Measurements from ENCODE around the gene ZBTB5.

Gene ZBTB5

GRCh38 chr9:37423508-37423907 lies 41.7 kb downstream of the ZBTB5 start:
- DNase-seq, result no peak

GRCh38 chr9:37422289-37423104 lies 42.8 kb downstream of the ZBTB5 start, which contains the start of gene GRHPR:
Gene GRHPR (plus strand): TSS chr9:37422696. CDS start chr9:37422751, 55 bp downstream.
- peak; percentile 82 for DNase-seq

- DNase-seq, result no peak
Measured at GRCh38 chr9:37421914-37422288, 43.3 kb downstream of the ZBTB5 start.

- no peak for DNase-seq
Measured at GRCh38 chr9:37420271-37421215, 44.7 kb downstream of the ZBTB5 start.

- no peak for DNase-seq
Measured at GRCh38 chr9:37419204-37419603, 46.0 kb downstream of the ZBTB5 start.

GRCh38 chr9:37417857-37418618 lies 47.2 kb downstream of the ZBTB5 start:
- DNase-seq, result no peak

- DNase-seq, result no peak
Measured at GRCh38 chr9:37417252-37417803, 47.9 kb downstream of the ZBTB5 start.

- peak; percentile 82 for DNase-seq
Measured at GRCh38 chr9:37415011-37415719, 50.1 kb downstream of the ZBTB5 start.

GRCh38 chr9:37414503-37414943 lies 50.7 kb downstream of the ZBTB5 start:
- DNase-seq, result no peak

GRCh38 chr9:37413311-37413710 lies 51.9 kb downstream of the ZBTB5 start:
- DNase-seq, result no peak

- peak; percentile 74 for DNase-seq
Measured at GRCh38 chr9:37412431-37413151, 52.7 kb downstream of the ZBTB5 start.

GRCh38 chr9:37410969-37411785 lies 54.1 kb downstream of the ZBTB5 start:
- no peak for DNase-seq

GRCh38 chr9:37410354-37410861 lies 54.8 kb downstream of the ZBTB5 start:
- no peak for DNase-seq

GRCh38 chr9:37408933-37409710 lies 56.1 kb downstream of the ZBTB5 start:
- no peak for DNase-seq

GRCh38 chr9:37407468-37407867 lies 57.8 kb downstream of the ZBTB5 start:
- no peak for DNase-seq

- no peak for DNase-seq
Measured at GRCh38 chr9:37406603-37407401, 58.4 kb downstream of the ZBTB5 start.

GRCh38 chr9:37405764-37406380 lies 59.4 kb downstream of the ZBTB5 start:
- no peak for DNase-seq

GRCh38 chr9:37405350-37405749 lies 59.9 kb downstream of the ZBTB5 start:
- DNase-seq, result no peak
